NCI-H2196 (cell line): ENCODE data around the gene C11orf87.

Source experiments
- DNase-seq: peaks from one replicate; lab custom pipeline; 2025; ENCODE audit not compliant: unreplicated experiment; lab: John Stamatoyannopoulos, UW

The C11orf87 gene

GRCh38 chr11:109439684-109440083 is 17.7 kb downstream of the C11orf87 start:
- no peak for DNase-seq

- no peak for DNase-seq
Observed at GRCh38 chr11:109443052-109443451, 21.1 kb downstream of the C11orf87 start.

DNA sequence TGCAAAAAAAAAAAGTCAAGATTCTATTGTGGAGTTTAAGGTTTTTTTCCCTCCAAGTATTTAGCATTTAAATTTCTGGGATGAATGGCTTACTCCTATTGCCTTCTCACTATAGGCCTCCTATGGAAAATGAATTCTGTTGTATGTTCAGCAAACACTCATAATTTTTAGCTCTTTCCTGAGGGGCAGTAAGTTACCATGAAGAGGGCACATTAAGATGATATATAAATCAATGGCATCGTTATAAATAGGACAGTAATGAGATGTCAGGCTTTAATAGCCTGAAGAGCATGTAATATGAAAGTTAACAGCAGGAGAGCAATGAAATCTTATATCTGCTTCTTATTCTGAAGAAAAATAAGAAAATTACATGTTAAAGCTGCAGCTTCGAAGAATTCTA is 32.9 kb downstream of the C11orf87 start:
- no peak for DNase-seq
